Transverse colon (tissue), 4 donors: ENCODE measurements around the gene SMPDL3A.

Experiments
- CTCF ChIP-seq, 5 experiments: fragments of 200-600 bp in 3 of 5; fragments of 450-650 bp in 2 of 5; sonication (generic) in 3 of 5; IDR thresholded peaks; 1 replicate in 2 of 5; 2 replicates in 3 of 5; pipeline ENCODE4 v1.5.1; 2016 to 2017; ENCODE audit warnings: antibody characterized with exemption in 5 of 5, inconsistent platforms in 3 of 5, mild to moderate bottlenecking in 2 of 5, moderate library complexity in 1 of 5
- EP300 ChIP-seq: sonication (generic); formaldehyde crosslinking; IDR thresholded peaks from one replicate; pipeline ENCODE4 v1.6.1; 2017; ENCODE audit warnings: antibody characterized with exemption, low read depth
- POLR2A ChIP-seq: fragments of 450-650 bp; IDR thresholded peaks from one replicate; pipeline ENCODE4 v1.6.1; 2016; ENCODE audit warnings: antibody characterized with exemption, mild to moderate bottlenecking, moderate library complexity
- POLR2AphosphoS5 ChIP-seq, 3 donors: sonication (generic); formaldehyde crosslinking; IDR thresholded peaks; one replicate each; pipeline ENCODE4 v1.6.1; 2016; ENCODE audit warnings: antibody characterized with exemption in 3 of 3

GRCh38 chr6:122799140-122799745, 10.2 kb downstream of the SMPDL3A start:
- TF ChIP-seq POLR2A = no peak
- no peak for TF ChIP-seq EP300
- TF ChIP-seq CTCF (IDR thresholded peaks at IDR 0.05) = no peak
- peak in 1 of 3 donors; percentile 33 for TF ChIP-seq POLR2AphosphoS5 (IDR thresholded peaks at IDR 0.05)
